K562 (cell line): Measurements from ENCODE around the gene LMCD1. TPM values are rescaled to one million over a fixed set of nuclear protein-coding genes. Genes with fewer than 3 reads are reported as not detected.

Experiments used
- ATAC-seq: fragments of 200-7000 bp; cut with Tn5 transposase; 3 replicates; pipeline ENCODE4 v1.9.1; 2020; ENCODE audit warnings: moderate library complexity
- BruUV-seq: library from RNA; stranded (reverse); fragments of 400-500 nt; replicated peaks from 2 replicates; lab custom pipeline; 2021; lab: Mats Ljungman, UMichigan
- CTCF ChIA-PET: fragments of 300-600 bp; formaldehyde crosslinking; extraction: SDS; loops from one replicate; lab custom pipeline; 2021; ENCODE audit warnings: low intra/inter-chr PET ratio; lab: Yijun Ruan, JAX
- POLR2A ChIA-PET: fragments of 300-600, 350-650 bp; sonication (Branson Sonifier 250); formaldehyde crosslinking; extraction: SDS; loops from one replicate; lab custom pipeline; 2021; ENCODE audit warnings: antibody characterized with exemption, inconsistent platforms; lab: Yijun Ruan, JAX
- DNase-seq, 4 experiments: peaks; one replicate each; pipeline versions ENCODE4 v3.0.0 to v3.0.0-alpha.2; 2011 to 2018; ENCODE audit warnings: low spot score in 3 of 4, mixed read lengths in 3 of 4; ENCODE audit errors: extremely low read depth in 1 of 4
- FAIRE-seq: peaks from 2 replicates; lab custom pipeline; 2011; peaks lifted over from hg19 to GRCh38; lab: Jason Lieb, UNC
- H2AFZ ChIP-seq: 2 replicates; pipeline ENCODE4 v1.6.0; 2011; ENCODE audit warnings: low read depth, low read length, control low read depth, inconsistent platforms
- H3K27ac ChIP-seq: fragments of 200-600 bp; 3 replicates; pipeline ENCODE4 v1.8.0; 2011; ENCODE audit warnings: low read depth, mild to moderate bottlenecking, control low read depth, inconsistent platforms, low read length, moderate library complexity, mixed read lengths; ENCODE audit errors: extremely low read depth
- H3K27me3 ChIP-seq, 2 experiments: fragments of 300-600 bp in 1 of 2; 2 replicates in 1 of 2; 3 replicates in 1 of 2; pipeline versions ENCODE4 v1.6.0 to v1.8.0; 2011; ENCODE audit warnings: inconsistent platforms in 2 of 2, low read length in 2 of 2, mild to moderate bottlenecking in 1 of 2, mixed read lengths in 1 of 2, moderate library complexity in 1 of 2; ENCODE audit not compliant: control insufficient read depth in 2 of 2, insufficient read depth in 2 of 2
- H3K36me3 ChIP-seq: fragments of 300-600 bp; 3 replicates; pipeline ENCODE4 v1.8.0; 2011; ENCODE audit warnings: mild to moderate bottlenecking, low read length, inconsistent platforms; ENCODE audit not compliant: control insufficient read depth, insufficient read depth
- H3K4me1 ChIP-seq, 2 experiments: fragments of 200-600 bp in 1 of 2; replicated peaks in 1 of 2; 2 replicates in 1 of 2; 3 replicates in 1 of 2; pipeline versions ENCODE4 v1.5.1 to v1.8.0; 2011; ENCODE audit warnings: inconsistent platforms in 2 of 2, low read length in 2 of 2, mild to moderate bottlenecking in 1 of 2, mixed read lengths in 1 of 2, moderate library complexity in 1 of 2; ENCODE audit not compliant: control insufficient read depth in 2 of 2, insufficient read depth in 2 of 2
- H3K4me2 ChIP-seq: 2 replicates; pipeline ENCODE4 v1.6.1; 2011; ENCODE audit warnings: low read length, control low read depth, inconsistent platforms, mixed read lengths; ENCODE audit not compliant: insufficient read depth
- H3K4me3 ChIP-seq: fragments of 200-600 bp; sonication (generic), shearing (Covaris generic); 2 replicates; pipeline ENCODE4 v1.5.1; 2016; ENCODE audit warnings: control low read depth, inconsistent platforms
- H3K79me2 ChIP-seq: fragments of 200-600 bp; 3 replicates; pipeline ENCODE4 v1.8.0; 2011; ENCODE audit warnings: low read length, inconsistent platforms; ENCODE audit not compliant: control insufficient read depth, insufficient read depth
- H3K9ac ChIP-seq, 2 experiments: 2 replicates each; pipeline versions ENCODE4 v1.6.0 to v1.6.1; 2011; ENCODE audit warnings: low read depth in 2 of 2, low read length in 2 of 2, control low read depth in 1 of 2, inconsistent platforms in 1 of 2, mild to moderate bottlenecking in 1 of 2, mixed read lengths in 1 of 2; ENCODE audit not compliant: insufficient read depth in 1 of 2
- H3K9me1 ChIP-seq: one replicate; pipeline ENCODE4 v1.6.0; 2011; ENCODE audit warnings: inconsistent platforms, mild to moderate bottlenecking, low read length, moderate library complexity; ENCODE audit not compliant: control insufficient read depth, insufficient read depth
- H3K9me3 ChIP-seq: replicated peaks from 2 replicates; pipeline ENCODE4 v1.5.1; 2011; ENCODE audit warnings: low read depth, low read length, inconsistent platforms; ENCODE audit not compliant: control insufficient read depth, insufficient read depth
- H4K20me1 ChIP-seq: replicated peaks from 2 replicates; pipeline ENCODE4 v1.6.1; 2011; ENCODE audit warnings: low read length, inconsistent platforms, mixed read lengths; ENCODE audit not compliant: control insufficient read depth, insufficient read depth
- ATF2 ChIP-seq: sonication (generic); formaldehyde crosslinking; IDR thresholded peaks from 2 replicates; pipeline ENCODE4 v1.8.1; 2022; ENCODE audit warnings: missing genetic modification reagents
- EWSR1 ChIP-seq: fragments of 450-650 bp; IDR thresholded peaks from 2 replicates; pipeline ENCODE4 v1.6.1; 2018; ENCODE audit warnings: borderline replicate concordance, mild to moderate bottlenecking, low read depth, moderate library complexity; ENCODE audit not compliant: partially characterized antibody
- IRF2 ChIP-seq: sonication (generic); formaldehyde crosslinking; IDR thresholded peaks from 2 replicates; pipeline ENCODE4 v1.8.1; 2022; ENCODE audit warnings: mild to moderate bottlenecking, missing genetic modification reagents
- MAFG ChIP-seq: fragments of 450-650 bp; conservative IDR thresholded peaks from 2 replicates; pipeline ENCODE4 v1.6.1; 2016; ENCODE audit warnings: missing genetic modification characterization, missing compliant biosample characterization
- MAFK ChIP-seq: IDR thresholded peaks from 2 replicates; pipeline ENCODE4 v1.6.1; 2011; ENCODE audit warnings: low read length, improper control_type of control experiment
- SRF ChIP-seq, 2 experiments: fragments of 250-450, 450-650 bp in 1 of 2; sonication (Bioruptor Pico) in 1 of 2; sonication (generic) in 1 of 2; formaldehyde crosslinking; IDR thresholded peaks; 2 replicates each; pipeline versions ENCODE4 v1.5.0 to v1.5.1; 2020 to 2022; ENCODE audit warnings: mild to moderate bottlenecking in 1 of 2, missing genetic modification reagents in 1 of 2
- ZNF316 ChIP-seq: fragments of 450-650 bp; IDR thresholded peaks from 2 replicates; pipeline ENCODE4 v1.6.1; 2016
- WGBS: fragments of 100-300 bp; shearing (Covaris generic); methylation state at CpG from one replicate; pipeline ENCODE4 v1.1.6; 2016; ENCODE audit warnings: low coverage, mixed read lengths; ENCODE audit not compliant: insufficient coverage; ENCODE audit errors: missing lambda C conversion rate; 5-methylcytosine and 5-hydroxymethylcytosine counted together
- in situ Hi-C: fragments of 300-500 bp; cut with MboI; formaldehyde crosslinking; loops from 4 replicates; pipeline ENCODE4 v1.15.0; 2018; ENCODE audit warnings: inconsistent platforms, mixed read lengths
- intact Hi-C: fragments of 100-400 bp; cut with micrococcal nuclease; formaldehyde crosslinking; loops from 2 replicates; pipeline ENCODE4 v1.14.2; 2022
- polyA plus RNA-seq, 8 experiments: library from polyadenylated mRNA; depleted of rRNA in 4 of 8; stranded (reverse) in 5 of 8; unstranded in 3 of 8; fragments of >200 nt; fragmentation: Nextera tagmentation in 2 of 8; fragmentation: Illumina TruSeq in 1 of 8; extraction: Ambion mirVana in 2 of 8; extraction: Trizol in 1 of 8; gene quantifications; 2 replicates each; pipeline versions ENCODE4 v1.2.1 to v1.2.3, GENCODE V29; 2011 to 2014; ENCODE audit warnings: inconsistent platforms in 1 of 8, missing spikeins in 1 of 8
- total RNA-seq, 7 experiments: library from RNA; depleted of rRNA in 6 of 7; stranded (reverse); fragments of >200 nt in 6 of 7; fragmentation: Illumina TruSeq in 2 of 7; extraction: Trizol in 2 of 7; gene quantifications; 2 replicates each; pipeline versions ENCODE4 v1.2.1 to v1.2.3, GENCODE V29; 2011 to 2021; ENCODE audit warnings: low replicate concordance in 1 of 7

The LMCD1 gene
- total and polyA plus RNA-seq, 9 of the 15 experiments (the other 6 are each of a cell fraction or from before 2014, with no cell fraction given): 0.60 TPM; not detected in 8

GRCh38 chr3:8573342-8573926 lies 71.8 kb downstream of the LMCD1 start:
- no peak overlapping the region for H3K9ac ChIP-seq
- POLR2A ChIA-PET: interaction anchor here (0.7 kb wide), 1 partner anchor 9 kb away, joined by 3 read pairs; no protein-coding TSS in a partner anchor
- no peak overlapping the region for H3K27ac ChIP-seq
- no peaks in the 10 kb centered on the region for H4K20me1 ChIP-seq
- H2AFZ ChIP-seq: no peak overlapping the region
- ATAC-seq (no peak), DNase-seq (no peak), FAIRE-seq (no peak)
- H3K27me3 ChIP-seq: 0 out of 5 replicates have a peak, but pooled peaks cover 0 to 6% of the 10 kb centered on the region in 2 experiments
- 0% methylated on average over 4 of the region's 4 CpGs for WGBS
- H3K4me2 ChIP-seq: no peak overlapping the region
- in situ Hi-C loops: no loop called here
- no peak overlapping the region for H3K4me3 ChIP-seq
- no peaks in the 10 kb centered on the region for H3K36me3 ChIP-seq
- intact Hi-C loops: no loop called here
- no peaks in the 10 kb centered on the region for H3K9me3 ChIP-seq
- no peaks in the 10 kb centered on the region for H3K9me1 ChIP-seq
- BruUV-seq: no TSS peak
- no peaks in the 10 kb centered on the region for H3K79me2 ChIP-seq
- CTCF ChIA-PET: interaction anchor here (0.7 kb wide), 1 partner anchor 404 kb away, joined by 8 read pairs; no protein-coding TSS in a partner anchor
- no peaks in the 10 kb centered on the region for H3K4me1 ChIP-seq
- no peak for TF ChIP-seq IRF2 (CRISPR knock-in tag)
- no peak for TF ChIP-seq MAFK
- no peak for TF ChIP-seq SRF (CRISPR knock-in tag; IDR thresholded peaks at IDR 0.05)
- peak; percentile 51 for TF ChIP-seq ZNF316
- TF ChIP-seq MAFG (tag): 0 out of 2 replicates have a peak, but pooled peaks have one; percentile 30
- no peak for TF ChIP-seq ATF2 (CRISPR knock-in tag)
- no peak for TF ChIP-seq EWSR1
